Mucosa of descending colon (tissue), 3 donors: Measurements from ENCODE around the gene CALML6. TPM values are rescaled to one million over a fixed set of nuclear protein-coding genes. Genes with fewer than 3 reads are reported as not detected.
A peak's percentile ranks its signal among the peaks of the same experiment; 100 is the strongest.

Experiments
- ATAC-seq: fragments of 200-7000 bp; cut with Tn5 transposase; one replicate; pipeline ENCODE4 v1.9.1; 2020; ENCODE audit warnings: mild to moderate bottlenecking, moderate library complexity
- DNase-seq, 3 donors: peaks; one replicate each; pipeline ENCODE4 v3.0.0-alpha.2; 2020
- H3K36me3 ChIP-seq: fragments of 200-600 bp; one replicate; pipeline ENCODE4 v1.8.0; 2021; ENCODE audit warnings: low read depth, mild to moderate bottlenecking
- H3K4me1 ChIP-seq: fragments of 200-600 bp; one replicate; pipeline ENCODE4 v1.8.0; 2021; ENCODE audit warnings: low read depth, mild to moderate bottlenecking
- H3K4me3 ChIP-seq: fragments of 200-600 bp; one replicate; pipeline ENCODE4 v1.8.0; 2021; ENCODE audit warnings: mild to moderate bottlenecking
- H3K9me3 ChIP-seq: fragments of 200-600 bp; one replicate; pipeline ENCODE4 v1.8.0; 2021; ENCODE audit warnings: mild to moderate bottlenecking
- CTCF ChIP-seq: fragments of 200-600 bp; IDR thresholded peaks from one replicate; pipeline ENCODE4 v1.8.0; 2022; ENCODE audit warnings: antibody characterized with exemption, mild to moderate bottlenecking
- intact Hi-C, 2 donors: fragments of 100-400 bp; cut with DNase I in 1 of 2; cut with micrococcal nuclease in 1 of 2; formaldehyde crosslinking; loops; one replicate each; pipeline versions ENCODE4 v1.11.0 to v1.11.1; 2022; cut with DNase I, micrococcal nuclease
- total RNA-seq, 3 donors: library from RNA; stranded (reverse); fragmentation: NEBNext Ultra II Directional in 2 of 3; extraction: Animal tissue kit (Norgen Biotek cat#: 25700) in 2 of 3; gene quantifications; one replicate each; pipeline versions ENCODE4 v1.2.1 to v1.2.4, GENCODE V29; 2021 to 2023
- donor health status: DM: no; HTN: no; CAD: no; lungs with moderate emphysema.
- donor health status: DM: no; HTN: no; CAD: no.
- donor health status: DM: no; HTN: yes; CAD: no.

The CALML6 gene
- total RNA-seq, 3 donors from 2014 or later, result 0.32 to 1.2 (median 0.43) TPM

GRCh38 chr1:1916851-1917251 lies 1.8 kb downstream of the CALML6 start:
- ATAC-seq, result no peak
- DNase-seq, result no peak
- Histone ChIP-seq H3K36me3 (peaks cover 4% of the 10 kb centered on the region), H3K9me3 (no peaks in the 10 kb centered on the region), H3K4me1 (peaks cover 21% of the 10 kb centered on the region), H3K4me3 (no peak overlapping the region)
- intact Hi-C loops, result loop anchor here in 1 of 2 donors (10.0 kb wide), 1 partner anchor 222 kb away; the partner anchor contains the start of gene SLC35E2B
- TF ChIP-seq CTCF, result no peak

DNA sequence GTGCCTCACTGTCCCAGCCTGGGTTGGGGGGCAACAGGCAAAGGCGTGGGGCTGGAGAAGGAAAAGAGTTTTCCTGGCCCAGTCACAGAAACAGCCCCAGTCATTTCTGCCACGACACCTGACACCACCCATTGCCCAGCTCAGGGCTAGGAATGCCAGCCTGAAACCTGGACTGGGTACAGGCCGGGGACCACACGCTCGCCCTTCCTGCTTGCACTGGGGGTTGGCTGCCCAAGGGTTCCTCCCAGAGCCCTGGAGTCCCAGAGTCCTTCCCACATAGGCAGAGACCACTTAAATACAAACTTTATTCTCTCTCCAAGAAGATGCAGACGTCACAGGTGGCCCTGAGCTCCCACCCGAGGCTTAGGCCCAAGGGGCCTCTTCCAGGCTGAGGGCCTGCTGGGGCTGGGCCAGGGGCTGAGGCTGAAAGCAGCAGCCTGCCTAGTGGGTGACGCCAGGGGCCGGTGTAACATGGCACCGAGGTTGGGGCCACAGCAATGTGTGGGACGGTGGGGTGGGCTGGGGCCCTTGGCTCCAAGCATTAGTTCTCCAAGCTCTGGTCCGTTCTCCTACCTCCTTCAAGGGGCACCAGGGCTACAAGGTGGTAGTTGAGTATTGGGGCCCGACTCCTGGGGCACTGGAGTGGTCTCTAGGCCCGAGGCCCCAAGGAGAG lies 2.4 kb downstream of the CALML6 start:
- intact Hi-C loops, result loop anchor here in 1 of 2 donors (10.0 kb wide), 1 partner anchor 223 kb away; the partner anchor contains the start of gene SLC35E2B
- no peak for TF ChIP-seq CTCF
- peak in 1 of 3 donors; percentile 61 for DNase-seq
- H3K9me3 ChIP-seq, result no peaks in the 10 kb centered on the region
- H3K4me1 ChIP-seq, result peaks cover 22% of the 10 kb centered on the region
- ATAC-seq, result no peak
- H3K4me3 ChIP-seq, result no peak overlapping the region
- H3K36me3 ChIP-seq, result peaks cover 4% of the 10 kb centered on the region

DNA sequence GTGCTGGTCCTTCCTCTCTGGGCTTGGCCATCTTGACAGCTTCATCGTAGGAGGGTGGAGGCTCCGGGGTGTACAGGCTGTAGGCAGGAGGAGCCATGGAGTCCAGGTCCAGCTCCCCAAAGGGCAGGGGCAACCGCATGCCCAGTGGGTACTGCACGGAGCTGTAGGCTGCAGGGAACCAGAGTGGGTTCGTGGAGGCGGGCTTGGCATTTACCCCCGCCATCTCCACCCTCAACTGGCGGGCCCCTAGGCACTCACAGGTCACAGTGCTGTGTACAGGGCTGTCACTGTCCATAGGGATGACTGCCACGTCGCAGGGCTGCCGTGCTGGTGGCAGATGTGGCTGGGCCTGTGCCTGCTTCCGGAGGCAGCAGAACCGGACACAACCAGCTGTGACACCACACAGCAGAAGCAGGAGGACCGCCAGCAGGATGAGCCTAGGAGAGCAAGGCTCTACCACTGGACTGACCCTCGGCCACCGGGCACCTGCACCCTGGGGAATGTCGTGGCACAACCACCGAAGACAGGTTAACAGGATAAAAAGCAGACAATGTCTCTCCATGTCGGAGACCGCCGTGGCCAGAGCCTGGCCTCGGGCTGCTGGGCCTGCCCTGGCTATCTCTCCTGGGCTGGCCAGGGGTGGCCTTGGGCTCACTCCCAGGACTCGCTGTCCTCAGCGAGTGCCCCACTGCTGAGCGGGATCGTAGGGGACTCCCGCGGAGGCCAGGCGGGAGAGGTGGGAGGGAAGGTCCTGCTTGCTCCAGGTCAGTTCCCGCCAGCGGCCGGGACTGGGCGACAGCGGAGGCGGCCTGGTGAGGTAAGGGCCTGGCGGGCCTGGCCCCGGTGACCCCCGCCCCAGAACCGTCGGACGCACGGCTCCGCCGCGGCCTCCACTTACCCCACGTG lies 3.2 kb downstream of the CALML6 start:
- ATAC-seq, result no peak
- no peak overlapping the region for H3K4me3 ChIP-seq
- intact Hi-C loops, result loop anchor here in 1 of 2 donors (10.0 kb wide), 1 partner anchor 223 kb away; the partner anchor contains the start of gene SLC35E2B
- peak in 2 of 3 donors; percentile 37 to 69 for DNase-seq
- no peaks in the 10 kb centered on the region for H3K9me3 ChIP-seq
- peaks cover 4% of the 10 kb centered on the region for H3K36me3 ChIP-seq
- no peak for TF ChIP-seq CTCF
- H3K4me1 ChIP-seq, result peaks cover 28% of the 10 kb centered on the region

- Histone ChIP-seq H3K36me3 (peaks cover 4% of the 10 kb centered on the region), H3K4me3 (peak within 1 kb of the TSS; percentile 25), H3K4me1 (peaks cover 34% of the 10 kb centered on the region), H3K9me3 (no peaks in the 10 kb centered on the region)
- DNase-seq, result peak in 1 of 3 donors; percentile 91
- intact Hi-C loops, result loop anchor here in 1 of 2 donors (10.0 kb wide), 1 partner anchor 224 kb away; the partner anchor contains the start of gene SLC35E2B
- ATAC-seq, result peak; percentile 32
- no peak for TF ChIP-seq CTCF
Measured at GRCh38 chr1:1918901-1919303, 3.8 kb downstream of the CALML6 start, which contains the start of gene TMEM52. Gene TMEM52 (minus strand): TSS chr1:1919279. CDS start chr1:1919265, 14 bp downstream.

DNA sequence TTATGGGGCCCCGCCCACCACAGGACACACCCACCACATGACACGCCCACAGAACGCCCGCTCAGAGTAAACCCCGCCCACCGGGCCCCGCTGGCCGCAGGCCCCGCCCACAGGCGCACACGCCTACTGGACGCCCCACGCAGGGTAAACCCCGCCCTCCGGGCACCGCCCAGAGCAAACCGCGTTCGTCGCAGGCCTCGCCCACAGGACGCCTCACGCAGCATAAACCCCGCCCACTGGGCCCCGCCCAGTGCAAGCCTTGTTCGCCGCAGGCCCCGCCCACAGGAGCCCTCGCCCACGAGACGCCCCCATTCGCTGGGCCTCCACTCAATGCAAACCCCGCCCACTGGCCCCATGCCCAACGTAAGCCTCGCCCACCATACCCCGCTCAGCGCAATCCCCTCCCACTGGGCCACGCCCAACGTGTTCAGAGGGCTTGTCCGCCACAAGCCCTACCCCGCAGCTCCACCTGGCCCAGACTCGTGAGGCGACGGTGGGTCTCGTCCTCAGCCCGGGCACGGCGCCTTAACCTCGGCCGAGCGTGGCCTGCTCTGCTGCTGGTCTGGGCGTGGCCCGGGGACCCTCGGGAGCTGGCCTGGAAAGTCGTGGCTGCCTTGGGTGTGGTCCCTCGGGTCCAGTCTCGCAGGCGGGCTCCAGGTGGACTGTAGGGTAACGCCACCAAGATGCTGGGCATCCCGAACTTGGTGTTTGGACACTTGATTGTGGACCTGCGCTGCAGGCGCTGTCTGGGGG lies 4.4 kb downstream of the CALML6 start:
- peaks cover 34% of the 10 kb centered on the region for H3K4me1 ChIP-seq
- no peak for TF ChIP-seq CTCF
- H3K9me3 ChIP-seq, result no peaks in the 10 kb centered on the region
- peak overlapping the region; percentile 25 for H3K4me3 ChIP-seq
- H3K36me3 ChIP-seq, result peaks cover 4% of the 10 kb centered on the region
- DNase-seq (peak; percentile 100), ATAC-seq (peak; percentile 87)
- intact Hi-C loops, result loop anchor here in 1 of 2 donors (10.0 kb wide), 1 partner anchor 225 kb away; the partner anchor contains the start of gene SLC35E2B
